Ishikawa (cell line): ENCODE measurements around the gene KRTAP10-4.

Experiments used
- CREB1 ChIP-seq: IDR thresholded peaks from 2 replicates; pipeline ENCODE4 v1.6.1; 2012; ENCODE audit warnings: low read depth
- EP300 ChIP-seq: IDR thresholded peaks from 2 replicates; pipeline ENCODE4 v1.6.1; 2012; ENCODE audit warnings: borderline replicate concordance
- NFIC ChIP-seq: IDR thresholded peaks from 2 replicates; pipeline ENCODE4 v1.6.1; 2012
- TAF1 ChIP-seq: IDR thresholded peaks from 2 replicates; pipeline ENCODE4 v1.6.1; 2012; ENCODE audit warnings: low read depth, mild to moderate bottlenecking
- USF1 ChIP-seq: IDR thresholded peaks from 2 replicates; pipeline ENCODE4 v1.6.1; 2012
- TF ChIP-seq, protein P1 (sequence below): IDR thresholded peaks from 2 replicates; pipeline ENCODE4 v1.6.1; 2012; ENCODE audit warnings: low read depth, mild to moderate bottlenecking

DNA sequence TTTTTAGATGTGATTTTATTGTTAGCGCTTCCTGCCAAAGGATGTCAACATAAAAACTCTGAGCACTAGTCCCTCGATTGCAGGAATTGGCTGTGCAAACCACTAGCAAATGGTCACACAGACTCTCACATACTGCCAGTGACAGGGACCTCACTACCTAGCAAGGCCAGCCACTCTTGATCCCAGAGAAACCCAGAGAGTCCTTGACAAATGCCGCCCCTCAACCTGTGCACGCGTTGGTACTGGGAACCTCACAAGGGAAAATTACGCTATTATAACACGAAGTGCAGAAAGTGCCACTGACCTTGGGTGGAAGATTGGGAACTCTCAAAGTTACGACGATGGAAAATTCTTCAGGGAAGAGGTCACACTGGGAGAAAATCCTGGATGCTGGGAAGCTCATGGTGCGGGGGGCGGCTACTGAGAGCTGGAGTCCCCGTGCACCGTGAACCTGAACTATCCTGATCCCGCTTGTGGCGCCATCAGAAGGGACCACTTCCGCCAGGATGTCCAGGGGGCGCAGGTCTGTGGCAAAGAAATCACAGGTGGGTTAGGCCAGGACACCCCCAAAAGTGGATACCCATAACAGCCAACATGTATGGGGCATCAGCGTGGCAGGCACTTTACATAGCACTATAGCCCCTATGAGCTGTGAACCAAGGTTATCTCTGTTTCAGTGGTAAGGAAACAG lies 5.9 kb upstream of the KRTAP10-4 start:
- no peak for TF ChIP-seq EP300
- no peak for TF ChIP-seq NFIC
- no peak for TF ChIP-seq USF1
- no peak for TF ChIP-seq TAF1
- TF ChIP-seq, protein P1, sequence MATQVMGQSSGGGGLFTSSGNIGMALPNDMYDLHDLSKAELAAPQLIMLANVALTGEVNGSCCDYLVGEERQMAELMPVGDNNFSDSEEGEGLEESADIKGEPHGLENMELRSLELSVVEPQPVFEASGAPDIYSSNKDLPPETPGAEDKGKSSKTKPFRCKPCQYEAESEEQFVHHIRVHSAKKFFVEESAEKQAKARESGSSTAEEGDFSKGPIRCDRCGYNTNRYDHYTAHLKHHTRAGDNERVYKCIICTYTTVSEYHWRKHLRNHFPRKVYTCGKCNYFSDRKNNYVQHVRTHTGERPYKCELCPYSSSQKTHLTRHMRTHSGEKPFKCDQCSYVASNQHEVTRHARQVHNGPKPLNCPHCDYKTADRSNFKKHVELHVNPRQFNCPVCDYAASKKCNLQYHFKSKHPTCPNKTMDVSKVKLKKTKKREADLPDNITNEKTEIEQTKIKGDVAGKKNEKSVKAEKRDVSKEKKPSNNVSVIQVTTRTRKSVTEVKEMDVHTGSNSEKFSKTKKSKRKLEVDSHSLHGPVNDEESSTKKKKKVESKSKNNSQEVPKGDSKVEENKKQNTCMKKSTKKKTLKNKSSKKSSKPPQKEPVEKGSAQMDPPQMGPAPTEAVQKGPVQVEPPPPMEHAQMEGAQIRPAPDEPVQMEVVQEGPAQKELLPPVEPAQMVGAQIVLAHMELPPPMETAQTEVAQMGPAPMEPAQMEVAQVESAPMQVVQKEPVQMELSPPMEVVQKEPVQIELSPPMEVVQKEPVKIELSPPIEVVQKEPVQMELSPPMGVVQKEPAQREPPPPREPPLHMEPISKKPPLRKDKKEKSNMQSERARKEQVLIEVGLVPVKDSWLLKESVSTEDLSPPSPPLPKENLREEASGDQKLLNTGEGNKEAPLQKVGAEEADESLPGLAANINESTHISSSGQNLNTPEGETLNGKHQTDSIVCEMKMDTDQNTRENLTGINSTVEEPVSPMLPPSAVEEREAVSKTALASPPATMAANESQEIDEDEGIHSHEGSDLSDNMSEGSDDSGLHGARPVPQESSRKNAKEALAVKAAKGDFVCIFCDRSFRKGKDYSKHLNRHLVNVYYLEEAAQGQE = no peak
- TF ChIP-seq CREB1 = no peak
